ENCODE measurements around the gene GNAQ.

GNAQ gene

DNA sequence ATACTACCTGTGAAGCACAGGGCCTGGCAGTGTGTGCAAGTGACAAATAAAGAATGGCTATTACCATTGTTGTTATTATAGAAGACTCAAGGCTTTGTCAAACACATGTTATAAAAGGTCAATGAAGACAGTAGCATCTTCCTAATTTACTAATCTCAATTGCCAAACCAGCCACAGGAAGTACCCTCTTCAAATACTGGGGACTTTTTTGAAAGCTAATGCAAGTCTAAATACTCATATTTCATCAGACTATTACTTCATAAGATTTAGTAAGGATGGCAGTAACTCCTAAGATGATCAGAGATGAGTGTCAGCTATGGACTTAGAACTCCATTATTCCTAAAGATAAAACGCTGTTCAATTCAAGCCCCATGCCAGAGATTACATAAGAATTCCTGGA, 43.0 kb downstream of the GNAQ start:
- no peak overlapping the region for H3K4me3 ChIP-seq (replicated peaks; ENCODE audit: low read depth, low read length)
- no peak for DNase-seq (ENCODE audit: extremely low read depth, low read depth)
- TF ChIP-seq, protein P1, sequence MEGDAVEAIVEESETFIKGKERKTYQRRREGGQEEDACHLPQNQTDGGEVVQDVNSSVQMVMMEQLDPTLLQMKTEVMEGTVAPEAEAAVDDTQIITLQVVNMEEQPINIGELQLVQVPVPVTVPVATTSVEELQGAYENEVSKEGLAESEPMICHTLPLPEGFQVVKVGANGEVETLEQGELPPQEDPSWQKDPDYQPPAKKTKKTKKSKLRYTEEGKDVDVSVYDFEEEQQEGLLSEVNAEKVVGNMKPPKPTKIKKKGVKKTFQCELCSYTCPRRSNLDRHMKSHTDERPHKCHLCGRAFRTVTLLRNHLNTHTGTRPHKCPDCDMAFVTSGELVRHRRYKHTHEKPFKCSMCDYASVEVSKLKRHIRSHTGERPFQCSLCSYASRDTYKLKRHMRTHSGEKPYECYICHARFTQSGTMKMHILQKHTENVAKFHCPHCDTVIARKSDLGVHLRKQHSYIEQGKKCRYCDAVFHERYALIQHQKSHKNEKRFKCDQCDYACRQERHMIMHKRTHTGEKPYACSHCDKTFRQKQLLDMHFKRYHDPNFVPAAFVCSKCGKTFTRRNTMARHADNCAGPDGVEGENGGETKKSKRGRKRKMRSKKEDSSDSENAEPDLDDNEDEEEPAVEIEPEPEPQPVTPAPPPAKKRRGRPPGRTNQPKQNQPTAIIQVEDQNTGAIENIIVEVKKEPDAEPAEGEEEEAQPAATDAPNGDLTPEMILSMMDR (IDR thresholded peaks at IDR 0.05; ENCODE audit: low read depth, low read length, missing control alignments) = no peak

DNA sequence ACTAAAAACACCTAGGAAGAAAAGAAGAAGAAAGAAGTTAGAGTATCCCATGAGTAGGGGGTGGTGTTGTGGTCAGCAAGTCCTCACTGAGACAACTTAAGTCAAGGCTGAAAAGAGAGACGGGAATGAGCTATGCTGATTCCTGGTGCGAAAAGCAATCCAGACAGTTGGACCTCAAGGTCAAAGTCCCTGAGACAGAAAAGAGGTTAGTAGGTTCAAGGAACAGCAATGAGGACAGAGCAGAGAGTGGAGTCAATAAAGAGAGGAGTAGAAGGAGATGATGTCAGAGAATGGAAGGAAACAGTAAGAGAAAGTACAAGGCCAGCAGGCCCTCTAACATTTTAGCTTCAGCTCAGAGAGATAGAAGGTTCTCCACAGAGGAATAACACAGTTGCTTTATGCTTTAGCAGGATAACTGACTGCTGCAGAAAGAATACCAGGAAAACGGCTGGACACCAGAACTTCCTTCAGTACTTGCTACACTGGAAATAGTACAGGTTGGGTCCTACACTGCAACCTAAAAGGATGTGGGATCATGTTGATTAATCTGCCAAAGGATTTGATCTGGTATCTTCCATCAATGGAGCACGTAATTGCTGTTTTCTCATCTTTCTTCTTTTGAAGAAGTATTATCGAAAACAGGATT, 43.6 kb downstream of the GNAQ start:
- TF ChIP-seq, protein P1 (IDR thresholded peaks at IDR 0.05; ENCODE audit: low read depth, low read length, missing control alignments) = no peak
- H3K4me3 ChIP-seq (replicated peaks; ENCODE audit: low read depth, low read length) = no peak overlapping the region
- DNase-seq (ENCODE audit: extremely low read depth, low read depth) = no peak

DNA sequence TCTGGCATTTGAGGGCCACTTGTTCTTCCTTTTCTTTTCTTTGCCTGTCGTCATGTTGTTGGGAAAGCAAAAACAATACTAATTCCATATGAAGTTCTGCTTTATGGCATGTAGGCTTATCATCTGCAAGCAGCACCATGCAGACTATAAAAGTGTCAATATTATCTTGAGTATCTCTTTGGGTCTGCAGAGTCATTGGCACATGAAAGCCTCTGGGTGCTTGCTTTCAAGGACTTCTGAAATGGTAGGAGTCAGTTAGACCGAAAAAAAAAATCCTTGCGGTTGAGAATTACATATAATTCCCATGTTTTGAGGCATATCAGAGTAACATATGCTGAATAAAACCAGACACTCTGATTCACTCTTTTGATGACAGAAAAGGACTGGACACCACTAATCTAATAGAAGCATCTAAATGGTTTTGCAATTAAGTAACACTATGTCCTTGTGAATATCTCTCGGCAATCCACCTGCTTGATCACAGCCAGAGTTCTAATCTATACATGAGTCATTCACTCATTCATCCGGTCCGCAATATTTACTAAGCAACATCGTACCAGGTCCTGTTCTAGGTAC, 44.4 kb downstream of the GNAQ start:
- TF ChIP-seq, protein P1 (IDR thresholded peaks at IDR 0.05; ENCODE audit: low read depth, low read length, missing control alignments) = no peak
- no peak for DNase-seq (ENCODE audit: extremely low read depth, low read depth)
- H3K4me3 ChIP-seq (replicated peaks; ENCODE audit: low read depth, low read length) = no peak overlapping the region

DNA sequence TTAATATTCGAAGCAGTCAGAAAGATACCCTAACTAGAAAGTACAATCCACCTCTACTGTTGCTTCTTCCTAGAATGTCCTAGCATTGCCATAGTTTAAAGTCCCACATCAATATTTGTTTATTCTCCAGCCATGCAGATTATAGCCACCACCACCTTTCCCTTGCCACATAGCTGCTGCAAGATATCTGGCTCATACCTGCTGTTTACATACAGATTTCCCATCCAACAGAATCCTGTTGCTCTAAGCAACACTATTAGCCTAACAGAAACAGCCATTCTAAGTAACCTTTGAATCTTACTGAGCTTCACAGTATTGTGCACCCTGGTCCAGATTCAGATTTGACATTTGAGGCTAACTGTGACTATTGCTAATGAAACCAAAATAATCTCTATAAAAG, 45.6 kb downstream of the GNAQ start:
- no peak for DNase-seq (ENCODE audit: extremely low read depth, low read depth)
- TF ChIP-seq, protein P1 (IDR thresholded peaks at IDR 0.05; ENCODE audit: low read depth, low read length, missing control alignments) = no peak
- H3K4me3 ChIP-seq (replicated peaks; ENCODE audit: low read depth, low read length) = no peak overlapping the region

DNA sequence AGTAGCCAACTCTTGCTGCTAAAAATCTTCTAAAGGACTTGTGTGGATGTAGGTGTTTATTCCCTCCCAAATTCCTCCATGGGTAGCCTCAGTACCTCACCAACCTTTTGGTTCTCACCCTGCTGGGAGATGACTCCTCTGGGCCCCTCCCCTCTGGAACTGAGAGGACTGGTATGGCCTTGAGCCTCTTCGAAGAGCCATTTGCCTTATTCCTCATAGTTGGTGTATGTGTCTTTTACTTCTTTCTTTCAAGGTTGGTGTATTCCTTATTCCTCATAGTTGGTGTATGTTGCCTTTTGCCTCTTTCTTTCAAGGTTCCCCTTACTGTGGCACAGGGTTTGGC, 48.3 kb downstream of the GNAQ start:
- H3K4me3 ChIP-seq (replicated peaks; ENCODE audit: low read depth, low read length) = no peak overlapping the region
- TF ChIP-seq, protein P1 (IDR thresholded peaks at IDR 0.05; ENCODE audit: low read depth, low read length, missing control alignments) = no peak
- no peak for DNase-seq (ENCODE audit: extremely low read depth, low read depth)

DNA sequence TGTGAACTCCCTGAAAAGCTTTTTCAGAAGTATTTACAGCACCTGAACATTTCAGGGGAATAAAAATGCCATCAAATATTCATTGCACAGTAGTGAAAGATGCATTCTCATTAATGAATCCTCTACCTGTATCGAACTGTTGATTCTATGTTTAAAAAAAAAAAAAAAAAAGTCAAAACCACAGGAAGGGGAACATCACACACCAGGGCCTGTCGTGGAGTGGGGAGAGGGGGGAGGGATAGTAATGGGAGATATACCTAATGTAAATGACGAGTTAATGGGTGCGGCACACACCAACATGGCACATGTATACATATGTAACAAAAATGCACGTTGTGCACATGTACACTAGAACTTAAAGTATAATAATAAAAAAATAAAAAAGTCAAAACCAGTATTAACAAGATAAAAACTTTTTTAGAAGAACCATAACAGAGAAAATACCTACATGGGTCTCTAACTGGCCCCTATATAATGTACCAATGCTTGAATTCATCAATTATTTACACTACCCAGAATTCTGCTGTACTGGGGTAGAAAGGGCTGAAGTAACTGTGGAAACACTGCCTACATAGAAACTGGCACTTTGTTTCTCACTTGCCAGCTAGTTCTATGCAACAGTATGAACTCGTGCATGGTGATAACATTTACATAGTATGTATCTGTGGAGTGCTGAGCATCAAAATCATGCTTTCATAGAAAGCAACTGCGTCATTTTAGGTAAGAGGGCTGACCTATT, 48.9 kb downstream of the GNAQ start:
- no peak for DNase-seq (ENCODE audit: extremely low read depth, low read depth)
- TF ChIP-seq, protein P1 (IDR thresholded peaks at IDR 0.05; ENCODE audit: low read depth, low read length, missing control alignments) = no peak
- no peak overlapping the region for H3K4me3 ChIP-seq (replicated peaks; ENCODE audit: low read depth, low read length)
